Measurements from ENCODE around the gene PSMD5. TPM values are rescaled to one million over a fixed set of nuclear protein-coding genes. Genes with fewer than 3 reads are reported as not detected.

PSMD5 gene
- total and polyA plus RNA-seq, 7 donors = 13.2 to 42.6 (median 28.6) TPM

- H3K9me3 ChIP-seq = no peaks in the 10 kb centered on the region
- H3K27ac ChIP-seq = peak overlapping the region; percentile 85 to 93 (median 88)
- peaks cover 0 to 40% (median 0%) of the 10 kb centered on the region in 4 donors for H3K36me3 ChIP-seq
- intact Hi-C loops (cut with DNase I) = loop anchor here (2.0 kb wide), 1 partner anchor 67 kb away; no protein-coding TSS in a partner anchor
- peaks cover 0 to 20% (median 13%) of the 10 kb centered on the region in 4 donors for H3K4me1 ChIP-seq
- no peaks in the 10 kb centered on the region for H3K27me3 ChIP-seq
- WGBS, 2 donors = 25 to 36% methylated on average over 10 of the region's 10 CpGs
- DNase-seq = no peak
- TF ChIP-seq EP300 (IDR thresholded peaks at IDR 0.05) (no peak), POLR2A (IDR thresholded peaks at IDR 0.05) (no peak)
- H3K4me3 ChIP-seq = peak overlapping the region; percentile 47 to 60 (median 57)
These were observed 26.6 kb upstream of the PSMD5 start for GRCh38 chr9:120869360-120869687.

GRCh38 chr9:120868676-120869359, 26.1 kb upstream of the PSMD5 start:
- TF ChIP-seq CTCF (IDR thresholded peaks at IDR 0.05) = peak in 2 of 4 experiments; percentile 20 to 36
- no peak for TF ChIP-seq EP300 (IDR thresholded peaks at IDR 0.05)
- peak; percentile 17 to 75 for TF ChIP-seq POLR2A (IDR thresholded peaks at IDR 0.05)
- peak; percentile 73 to 92 (median 86) for TF ChIP-seq POLR2AphosphoS5 (IDR thresholded peaks at IDR 0.05)
- WGBS, 2 donors = 1 to 3% methylated on average over 52 of the region's 52 CpGs
- Histone ChIP-seq H3K4me3 (peak overlapping the region; percentile 47 to 60 (median 57)), H3K27ac (peak overlapping the region; percentile 85 to 93 (median 88)), H3K9me3 (no peaks in the 10 kb centered on the region), H3K4me1 (peaks cover 0 to 20% (median 13%) of the 10 kb centered on the region in 4 donors), H3K36me3 (peaks cover 0 to 40% (median 0%) of the 10 kb centered on the region in 4 donors), H3K27me3 (no peaks in the 10 kb centered on the region)
- intact Hi-C loops (cut with DNase I) = loop anchor here (1.0 to 2.0 kb wide), 2 partner anchors 26 to 68 kb away; no protein-coding TSS in a partner anchor
- peak; percentile 98 for DNase-seq

GRCh38 chr9:120868339-120868675, 25.6 kb upstream of the PSMD5 start:
- Histone ChIP-seq H3K27ac (peak overlapping the region; percentile 85 to 93 (median 88)), H3K4me3 (peak overlapping the region; percentile 47 to 60 (median 57)), H3K9me3 (no peaks in the 10 kb centered on the region), H3K27me3 (no peaks in the 10 kb centered on the region), H3K36me3 (peaks cover 0 to 40% (median 1%) of the 10 kb centered on the region in 4 donors), H3K4me1 (peaks cover 0 to 20% (median 13%) of the 10 kb centered on the region in 4 donors)
- intact Hi-C loops (cut with DNase I) = loop anchor here (1.0 to 2.0 kb wide), 2 partner anchors 25 to 68 kb away; no protein-coding TSS in a partner anchor
- no peak for DNase-seq
- WGBS, 2 donors = 4 to 15% methylated on average over 11 of the region's 11 CpGs
- peak in 1 of 2 donors; percentile 16 for TF ChIP-seq POLR2A (IDR thresholded peaks at IDR 0.05)
- TF ChIP-seq POLR2AphosphoS5 (IDR thresholded peaks at IDR 0.05) = peak in 3 of 4 donors; percentile 29 to 47 (median 39)
- peak in 1 of 4 donors; percentile 2 for TF ChIP-seq EP300 (IDR thresholded peaks at IDR 0.05)
- TF ChIP-seq CTCF (IDR thresholded peaks at IDR 0.05) = peak in 1 of 4 experiments; percentile 11

- H3K4me1 ChIP-seq = peaks cover 0 to 20% (median 13%) of the 10 kb centered on the region in 4 donors
- no peaks in the 10 kb centered on the region for H3K9me3 ChIP-seq
- DNase-seq = no peak
- intact Hi-C loops (cut with DNase I) = loop anchor here (1.0 to 2.0 kb wide), 2 partner anchors 25 to 69 kb away; no protein-coding TSS in a partner anchor
- no peaks in the 10 kb centered on the region for H3K27me3 ChIP-seq
- peak overlapping the region; percentile 85 to 93 (median 88) for H3K27ac ChIP-seq
- TF ChIP-seq EP300 (IDR thresholded peaks at IDR 0.05) (no peak), POLR2A (IDR thresholded peaks at IDR 0.05) (no peak), POLR2AphosphoS5 (IDR thresholded peaks at IDR 0.05) (no peak), CTCF (IDR thresholded peaks at IDR 0.05) (no peak)
- peak overlapping the region; percentile 47 to 60 (median 57) for H3K4me3 ChIP-seq
- H3K36me3 ChIP-seq = peaks cover 0 to 40% (median 2%) of the 10 kb centered on the region in 4 donors
- WGBS, 2 donors = 93 to 95% methylated on average over 15 of the region's 15 CpGs
These were observed 25.1 kb upstream of the PSMD5 start for GRCh38 chr9:120867676-120868338.

- TF ChIP-seq CTCF (IDR thresholded peaks at IDR 0.05) (no peak), POLR2A (IDR thresholded peaks at IDR 0.05) (no peak), EP300 (IDR thresholded peaks at IDR 0.05) (no peak), POLR2AphosphoS5 (IDR thresholded peaks at IDR 0.05) (no peak)
- no peak overlapping the region for H3K4me3 ChIP-seq
- H3K27me3 ChIP-seq = no peaks in the 10 kb centered on the region
- H3K27ac ChIP-seq = no peak overlapping the region
- H3K9me3 ChIP-seq = no peaks in the 10 kb centered on the region
- no peak for DNase-seq
- H3K4me1 ChIP-seq = peaks cover 0 to 20% (median 13%) of the 10 kb centered on the region in 4 donors
- intact Hi-C loops (cut with DNase I) = no loop called here
- peaks cover 0 to 46% (median 8%) of the 10 kb centered on the region in 4 donors for H3K36me3 ChIP-seq
- 93 to 96% methylated on average over 6 of the region's 6 CpGs for WGBS, 2 donors
These were observed 23.9 kb upstream of the PSMD5 start for GRCh38 chr9:120866651-120867050.
